Daoy (cell line): Measurements from ENCODE around the gene ARL6IP4. TPM values are rescaled to one million over a fixed set of nuclear protein-coding genes. Genes with fewer than 3 reads are reported as not detected.
A peak's percentile ranks its signal among the peaks of the same experiment; 100 is the strongest.
"Not testable (repeated sequence)": the region's sequence is repeated elsewhere in the genome, so short reads cannot be mapped to it uniquely, and the experiment has no call there.

Experiments
- DNase-seq: peaks from one replicate; pipeline ENCODE4 v3.0.0-alpha.2; 2015; ENCODE audit warnings: low read depth
- total RNA-seq: library from RNA; depleted of rRNA; stranded (reverse); fragments of >200 nt; shearing (Covaris generic); gene quantifications from 2 replicates; pipeline ENCODE4 v1.2.3, GENCODE V29; 2014; rRNA removed

The ARL6IP4 gene
- total RNA-seq, 1 experiment from 2014 or later, result 278 TPM

- no peak for DNase-seq
Observed at GRCh38 chr12:123010681-123011080, 30.2 kb downstream of the ARL6IP4 start.

GRCh38 chr12:123011701-123012100, 31.2 kb downstream of the ARL6IP4 start:
- DNase-seq, result no peak

- no peak for DNase-seq
Observed at GRCh38 chr12:123013185-123014095, 33.0 kb downstream of the ARL6IP4 start.

DNA sequence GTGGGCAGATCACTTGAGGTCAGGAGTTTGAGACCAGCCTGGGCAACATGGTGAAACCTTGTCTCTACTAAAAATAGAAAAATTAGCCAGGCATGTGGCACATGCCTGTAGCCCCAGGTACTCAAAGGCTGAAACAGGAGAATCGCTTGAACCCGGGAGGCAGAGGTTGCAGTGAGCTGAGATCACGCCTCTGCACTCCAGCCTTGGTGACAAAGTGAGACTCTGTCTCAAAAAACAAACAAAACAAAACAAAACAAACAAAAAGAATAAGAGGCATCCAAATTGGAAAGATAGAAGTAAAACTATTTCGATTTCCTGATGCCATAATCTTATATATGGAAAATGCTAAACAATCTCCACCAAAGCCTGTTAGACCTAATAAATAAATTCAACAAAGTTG, 34.0 kb downstream of the ARL6IP4 start:
- not testable (repeated sequence) for DNase-seq

GRCh38 chr12:123017753-123018152, 37.3 kb downstream of the ARL6IP4 start:
- DNase-seq, result no peak

GRCh38 chr12:123019841-123020138, 39.3 kb downstream of the ARL6IP4 start:
- no peak for DNase-seq

DNA sequence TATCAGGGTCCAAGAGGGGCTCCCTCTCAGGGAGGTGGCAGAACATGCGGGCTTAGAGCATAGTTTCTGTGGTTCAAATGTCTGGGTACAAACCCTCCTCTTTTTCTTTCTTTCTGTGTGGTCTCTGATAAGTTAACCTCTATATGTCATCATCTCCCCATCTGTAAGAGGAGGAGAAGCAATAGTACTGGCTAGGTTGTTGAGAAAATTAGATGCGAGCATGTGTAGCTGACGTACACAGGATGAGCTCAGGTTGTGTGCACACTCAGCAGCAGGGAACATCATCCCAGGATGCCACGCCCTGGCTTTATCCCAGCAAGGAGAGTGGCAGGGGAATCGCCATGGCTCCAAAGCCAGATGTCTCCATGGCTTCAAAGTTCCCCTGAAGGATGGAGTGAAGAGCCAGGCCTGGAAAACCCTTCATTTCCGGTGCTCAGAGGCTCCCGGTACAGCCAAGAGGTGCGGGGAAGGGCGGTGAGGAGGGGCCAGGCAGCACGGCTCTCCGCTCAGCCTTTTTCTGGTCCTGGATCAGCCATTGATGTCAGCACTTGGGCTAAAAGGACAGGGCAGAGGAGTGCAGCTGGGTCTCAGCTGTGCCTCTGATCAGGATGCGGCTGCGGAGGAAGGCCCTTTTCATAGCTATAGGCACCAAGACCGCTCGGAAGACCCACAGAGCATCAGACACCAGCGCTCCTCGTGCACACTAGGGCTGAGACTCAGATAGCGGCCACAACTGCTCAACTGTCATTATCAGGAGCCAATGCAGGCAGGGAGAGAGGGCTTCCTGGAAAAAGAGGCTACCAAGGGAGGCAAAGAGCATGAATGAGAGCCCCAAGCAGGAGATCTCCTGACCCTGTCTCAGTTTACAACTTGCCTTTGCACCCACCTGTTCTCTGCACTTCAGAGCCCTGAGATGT, 41.5 kb downstream of the ARL6IP4 start:
- DNase-seq, result no peak

- no peak for DNase-seq
Observed at GRCh38 chr12:123022846-123023245, 42.4 kb downstream of the ARL6IP4 start.

DNA sequence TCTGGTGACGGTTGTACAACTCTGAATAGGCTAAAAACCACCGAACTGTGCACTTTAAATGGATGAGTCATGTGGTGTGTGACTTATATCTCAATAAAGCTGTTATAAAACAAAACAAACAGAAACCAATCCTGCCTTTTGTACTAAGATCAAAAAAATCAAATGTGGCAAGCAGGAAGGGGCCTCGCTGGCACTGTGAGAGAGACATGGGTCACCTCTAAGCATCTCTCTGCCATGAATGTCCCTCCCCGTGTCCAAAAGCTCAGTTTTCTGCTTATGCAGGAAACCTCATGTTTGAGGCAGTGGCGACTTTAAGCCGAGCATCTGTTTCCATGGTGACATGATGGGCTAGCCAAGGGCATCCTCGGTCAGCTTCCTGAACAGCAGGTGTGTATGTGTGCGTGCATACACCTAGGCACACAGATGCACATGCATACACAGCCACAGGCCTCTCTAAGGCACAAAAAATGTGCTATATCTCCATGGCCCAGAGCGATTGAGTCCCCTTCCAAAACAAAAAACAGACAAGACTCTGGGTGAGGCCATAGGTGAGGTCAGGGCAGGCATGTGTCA, 44.4 kb downstream of the ARL6IP4 start:
- DNase-seq, result peak; percentile 24

DNA sequence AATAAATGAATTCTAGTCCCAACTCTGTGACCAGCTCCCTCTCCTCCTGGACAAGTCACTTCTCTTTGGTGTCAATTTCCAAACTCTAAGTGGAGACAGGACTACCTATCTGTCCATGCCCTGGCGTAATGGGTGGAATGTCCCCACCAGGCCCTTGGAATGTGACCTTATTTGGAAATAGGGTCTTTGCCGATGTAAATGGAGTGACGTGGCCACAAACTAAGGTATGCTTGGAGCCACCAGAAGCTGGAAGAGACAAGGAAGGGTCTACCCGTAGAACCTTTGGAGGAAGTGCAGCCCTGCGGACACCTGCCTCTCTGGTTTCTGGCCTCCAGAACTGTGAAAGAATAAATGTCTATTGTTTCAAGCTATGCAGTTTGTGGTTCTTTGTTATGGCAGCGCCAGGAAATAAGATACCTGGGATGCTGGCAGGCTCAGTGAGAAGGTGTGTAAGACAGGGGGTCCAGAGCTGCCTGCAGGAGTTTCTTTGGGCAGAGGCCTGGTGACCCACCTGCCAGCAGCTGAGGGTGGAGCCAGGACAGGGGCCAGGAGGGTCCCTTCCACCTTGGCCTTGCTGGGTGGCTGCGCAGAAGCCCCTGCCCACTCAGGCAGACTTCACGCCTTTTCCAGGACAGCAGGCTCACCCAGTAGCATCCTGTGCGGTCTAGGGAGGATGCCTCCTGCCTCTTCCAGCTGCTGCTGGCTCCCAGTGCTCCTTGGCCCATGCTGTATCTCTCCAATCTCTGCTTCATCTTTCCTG, 45.8 kb downstream of the ARL6IP4 start:
- DNase-seq, result no peak

DNA sequence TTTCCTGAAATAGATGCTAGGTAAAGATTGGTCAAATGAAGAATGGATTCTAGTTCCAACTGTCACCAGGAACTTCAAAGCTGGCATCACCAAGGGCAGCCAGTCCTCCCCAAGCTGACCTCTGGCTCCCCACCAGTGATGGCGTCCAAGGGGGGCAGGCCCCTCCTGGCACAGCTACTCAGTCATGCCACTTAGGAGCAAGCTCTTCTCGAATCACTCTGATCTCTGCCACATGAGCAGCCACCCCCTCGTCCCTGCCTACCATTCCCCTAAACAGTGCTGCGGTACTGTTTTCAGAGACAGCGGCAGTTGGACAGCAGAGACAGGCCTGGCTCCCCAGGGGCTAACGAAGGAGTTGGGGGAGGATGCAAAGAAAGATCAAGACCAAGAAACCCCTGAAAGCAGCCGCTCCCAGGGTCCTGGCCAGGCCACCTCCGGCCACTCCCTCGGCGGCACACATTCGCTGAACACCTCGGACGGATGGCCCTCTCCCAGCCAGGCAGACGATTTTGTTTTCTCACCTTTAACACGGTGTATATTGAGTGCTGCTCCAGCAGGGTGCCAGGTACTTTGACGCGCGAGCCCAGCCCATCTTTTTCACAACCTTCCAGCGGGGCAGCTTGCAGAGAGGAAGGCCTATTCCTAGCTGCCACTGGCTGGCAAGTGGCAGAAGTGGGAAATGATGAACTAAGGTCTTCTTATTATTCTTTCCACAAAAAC, 47.4 kb downstream of the ARL6IP4 start:
- DNase-seq, result no peak

- no peak for DNase-seq
Observed at GRCh38 chr12:123028475-123028874, 48.0 kb downstream of the ARL6IP4 start.

DNA sequence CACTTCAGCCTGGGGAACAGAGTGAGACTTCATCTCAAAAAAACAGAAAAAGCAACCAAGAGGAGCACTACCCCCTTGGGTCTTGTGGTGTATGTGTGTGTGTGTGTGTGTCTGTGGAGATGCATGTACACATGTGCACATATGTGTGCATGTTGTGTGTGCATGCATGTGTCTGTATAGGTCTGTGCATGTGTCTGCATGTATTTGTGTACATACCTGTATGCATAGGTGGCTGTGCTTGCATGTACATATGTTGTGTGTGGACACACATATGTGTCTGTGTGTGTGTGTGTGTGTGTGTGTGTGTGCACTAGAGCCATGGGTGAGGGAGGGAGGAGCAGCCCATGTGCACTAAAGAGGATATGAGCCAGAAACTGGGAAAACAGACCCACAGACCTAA, 49.1 kb downstream of the ARL6IP4 start:
- no peak for DNase-seq

DNA sequence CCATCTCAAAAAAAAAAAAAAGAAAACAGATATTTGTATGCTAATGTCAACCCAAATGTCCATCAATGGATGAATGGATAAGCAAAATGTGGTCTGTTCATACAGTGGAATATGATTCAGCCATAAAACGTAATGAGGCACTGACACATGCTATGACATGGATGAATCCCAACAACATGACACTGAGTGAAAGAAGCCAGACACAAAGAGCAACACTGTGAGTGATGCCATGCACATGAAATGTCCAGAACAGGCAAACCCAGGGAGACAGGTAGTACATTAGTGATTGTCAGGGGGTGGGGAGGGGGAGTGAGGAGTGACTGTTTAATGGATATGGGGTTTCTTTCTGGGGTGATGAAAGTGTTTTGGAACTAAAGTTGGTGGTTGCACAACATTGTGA, 50.2 kb downstream of the ARL6IP4 start:
- DNase-seq, result no peak

GRCh38 chr12:123031171-123031845, 50.8 kb downstream of the ARL6IP4 start:
- DNase-seq, result no peak

Other genes starting within 250 kb of the ARL6IP4 start
- 0.03 and 0.23 TPM in 2 replicates for gene HCAR1, start 249.8 kb upstream of the ARL6IP4 start, total RNA-seq
- 86.9 and 107 TPM in 2 replicates for gene DENR, start 227.9 kb upstream of the ARL6IP4 start, total RNA-seq
- gene CCDC62, start 206.1 kb upstream of the ARL6IP4 start, total RNA-seq, result 0.51 and 1.7 TPM in 2 replicates
- gene HIP1R, start 145.2 kb upstream of the ARL6IP4 start, total RNA-seq, result 17.5 and 20.6 TPM in 2 replicates
- gene VPS37B, start 84.6 kb upstream of the ARL6IP4 start, total RNA-seq, result 46.6 and 51.4 TPM in 2 replicates
- gene ABCB9, start 14.2 kb upstream of the ARL6IP4 start, total RNA-seq, result 6.4 and 12.4 TPM in 2 replicates
- 19.1 and 34.3 TPM in 2 replicates for gene OGFOD2, start 5.4 kb upstream of the ARL6IP4 start, total RNA-seq
- gene PITPNM2, start 170.4 kb downstream of the ARL6IP4 start, total RNA-seq, result 1.1 and 1.4 TPM in 2 replicates